Measurements from ENCODE around the gene TRAK2. TPM values are rescaled to one million over a fixed set of nuclear protein-coding genes. Genes with fewer than 3 reads are reported as not detected.

Gene TRAK2
- total and polyA plus RNA-seq, 9 of the 15 experiments (the other 6 are each of a cell fraction or from before 2014, with no cell fraction given): 3.4 to 10.4 (median 7.3) TPM

DNA sequence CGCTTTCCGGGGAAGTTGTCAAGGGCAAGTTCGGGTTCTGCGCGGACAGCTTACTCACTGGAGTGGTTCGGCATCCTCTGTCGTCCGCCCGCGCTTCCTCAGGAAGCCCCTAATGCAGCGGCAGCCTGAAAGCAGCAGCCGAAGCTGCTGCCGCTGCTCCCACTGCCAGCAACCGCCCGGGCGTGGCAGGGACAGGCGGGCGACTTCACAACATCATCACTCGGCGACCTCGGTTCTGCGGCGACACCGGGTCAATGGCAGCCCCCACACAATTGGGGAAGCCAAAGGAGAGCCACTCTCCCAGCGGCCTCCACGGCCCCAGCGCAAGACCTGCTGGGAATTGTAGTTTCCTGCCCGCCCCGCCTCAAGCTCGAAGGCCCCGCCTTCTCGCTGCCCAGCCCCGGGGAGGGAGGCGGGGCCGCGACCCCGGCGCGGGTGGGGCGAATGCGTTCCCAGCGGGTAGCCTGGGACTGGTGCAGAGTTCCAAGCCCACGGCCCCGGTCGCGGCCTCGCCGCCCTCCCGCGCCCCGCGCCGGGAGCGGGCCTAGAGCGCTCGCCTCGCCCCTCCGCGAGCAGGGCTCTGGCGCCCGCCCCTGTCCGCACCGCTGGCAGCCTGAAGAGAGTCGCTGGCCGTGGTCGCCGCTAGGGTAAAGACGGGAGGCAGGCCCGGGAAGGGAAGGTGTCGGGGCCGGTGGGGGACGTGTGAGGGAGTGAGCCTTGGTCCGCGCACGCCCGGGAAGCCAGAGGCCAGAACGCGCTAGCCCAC lies at the start of gene TRAK2, which contains the start of gene STRADB (continued):
- TF ChIP-seq, protein P1, sequence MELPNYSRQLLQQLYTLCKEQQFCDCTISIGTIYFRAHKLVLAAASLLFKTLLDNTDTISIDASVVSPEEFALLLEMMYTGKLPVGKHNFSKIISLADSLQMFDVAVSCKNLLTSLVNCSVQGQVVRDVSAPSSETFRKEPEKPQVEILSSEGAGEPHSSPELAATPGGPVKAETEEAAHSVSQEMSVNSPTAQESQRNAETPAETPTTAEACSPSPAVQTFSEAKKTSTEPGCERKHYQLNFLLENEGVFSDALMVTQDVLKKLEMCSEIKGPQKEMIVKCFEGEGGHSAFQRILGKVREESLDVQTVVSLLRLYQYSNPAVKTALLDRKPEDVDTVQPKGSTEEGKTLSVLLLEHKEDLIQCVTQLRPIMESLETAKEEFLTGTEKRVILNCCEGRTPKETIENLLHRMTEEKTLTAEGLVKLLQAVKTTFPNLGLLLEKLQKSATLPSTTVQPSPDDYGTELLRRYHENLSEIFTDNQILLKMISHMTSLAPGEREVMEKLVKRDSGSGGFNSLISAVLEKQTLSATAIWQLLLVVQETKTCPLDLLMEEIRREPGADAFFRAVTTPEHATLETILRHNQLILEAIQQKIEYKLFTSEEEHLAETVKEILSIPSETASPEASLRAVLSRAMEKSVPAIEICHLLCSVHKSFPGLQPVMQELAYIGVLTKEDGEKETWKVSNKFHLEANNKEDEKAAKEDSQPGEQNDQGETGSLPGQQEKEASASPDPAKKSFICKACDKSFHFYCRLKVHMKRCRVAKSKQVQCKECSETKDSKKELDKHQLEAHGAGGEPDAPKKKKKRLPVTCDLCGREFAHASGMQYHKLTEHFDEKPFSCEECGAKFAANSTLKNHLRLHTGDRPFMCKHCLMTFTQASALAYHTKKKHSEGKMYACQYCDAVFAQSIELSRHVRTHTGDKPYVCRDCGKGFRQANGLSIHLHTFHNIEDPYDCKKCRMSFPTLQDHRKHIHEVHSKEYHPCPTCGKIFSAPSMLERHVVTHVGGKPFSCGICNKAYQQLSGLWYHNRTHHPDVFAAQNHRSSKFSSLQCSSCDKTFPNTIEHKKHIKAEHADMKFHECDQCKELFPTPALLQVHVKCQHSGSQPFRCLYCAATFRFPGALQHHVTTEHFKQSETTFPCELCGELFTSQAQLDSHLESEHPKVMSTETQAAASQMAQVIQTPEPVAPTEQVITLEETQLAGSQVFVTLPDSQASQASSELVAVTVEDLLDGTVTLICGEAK (IDR thresholded peaks at IDR 0.05): no peak
- TF ChIP-seq, protein P1 (CRISPR knock-in tag; IDR thresholded peaks at IDR 0.05): no peak
- TF ChIP-seq CCNT2 (IDR thresholded peaks at IDR 0.05; ENCODE audit: borderline replicate concordance, extremely low read depth, insufficient read length, low read depth, low read length): peak; percentile 56
- TF ChIP-seq SMAD1 (IDR thresholded peaks at IDR 0.05; ENCODE audit: low read depth, low read length, partially characterized antibody): peak; percentile 47
- TF ChIP-seq MBD2 (IDR thresholded peaks at IDR 0.05; ENCODE audit: borderline replicate concordance, low read depth): peak; percentile 77
- peak; percentile 84 to 90 for TF ChIP-seq MAZ (CRISPR knock-in tag; conservative IDR thresholded peaks at IDR 0.05 in 1 of 2, IDR thresholded peaks at IDR 0.05 in 1 of 2)
- no peak for TF ChIP-seq ZNF140 (CRISPR knock-in tag; IDR thresholded peaks at IDR 0.05)
- TF ChIP-seq ZKSCAN8 (CRISPR knock-in tag; IDR thresholded peaks at IDR 0.05): no peak
- TF ChIP-seq SRSF7 (optimal IDR thresholded peaks at IDR 0.05; ENCODE audit: low read depth, low read length): no peak
- TF ChIP-seq NBN (IDR thresholded peaks at IDR 0.05; ENCODE audit: low read depth): no peak
- TF ChIP-seq TAF1 (IDR thresholded peaks at IDR 0.05; ENCODE audit: control insufficient read depth, extremely low read depth, insufficient read depth, low read length, severe bottlenecking): peak; percentile 59
- peak; percentile 69 for TF ChIP-seq GABPB1 (CRISPR knock-in tag; IDR thresholded peaks at IDR 0.05)
- no peak for TF ChIP-seq ZNF551 (CRISPR knock-in tag; IDR thresholded peaks at IDR 0.05)
- no peak for TF ChIP-seq RBM25 (IDR thresholded peaks at IDR 0.05; ENCODE audit: low read depth, low read length, severe bottlenecking)
- 0 out of 2 replicates have a peak, but pooled peaks have one; percentile 36 for TF ChIP-seq JUND (IDR thresholded peaks at IDR 0.05; ENCODE audit: borderline replicate concordance, low read depth, low read length)
- TF ChIP-seq JUND (tag; IDR thresholded peaks at IDR 0.05; ENCODE audit: borderline replicate concordance, low read depth, low read length): no peak; the same call in 2 of the 3 replicates
- no peak for TF ChIP-seq NR4A1 (CRISPR knock-in tag; IDR thresholded peaks at IDR 0.05)
- TF ChIP-seq NR4A1 (tag; IDR thresholded peaks at IDR 0.05): 0 out of 2 replicates have a peak, but pooled peaks have one; percentile 36
- TF ChIP-seq RBM34 (IDR thresholded peaks at IDR 0.05; ENCODE audit: borderline replicate concordance, insufficient read depth, low read length): no peak

Measured in K562 (cell line).